Keratinocyte (primary cell): Measurements from ENCODE around the gene ATP11A. TPM values are rescaled to one million over a fixed set of nuclear protein-coding genes. Genes with fewer than 3 reads are reported as not detected.

Experiments
- DNase-seq: peaks from one replicate; pipeline ENCODE4 v3.0.0-alpha.2; 2011; ENCODE audit warnings: low read depth, missing footprints, low spot score
- FAIRE-seq: peaks from 2 replicates; lab custom pipeline; 2011; peaks lifted over from hg19 to GRCh38; lab: Jason Lieb, UNC
- H2AFZ ChIP-seq: 2 replicates; pipeline ENCODE4 v1.6.0; 2012; ENCODE audit warnings: low read length, control low read depth, inconsistent platforms; ENCODE audit not compliant: control insufficient read depth
- H3K27ac ChIP-seq: 2 replicates; pipeline ENCODE4 v1.5.1; 2011; ENCODE audit warnings: low read length; ENCODE audit not compliant: control insufficient read depth, insufficient read depth
- H3K27me3 ChIP-seq: 3 replicates; pipeline ENCODE4 v1.6.0; 2011; ENCODE audit warnings: low read length; ENCODE audit not compliant: control insufficient read depth, insufficient read depth; ENCODE audit errors: extremely low read depth
- H3K36me3 ChIP-seq, 2 experiments: 2 replicates in 1 of 2; 3 replicates in 1 of 2; pipeline ENCODE4 v1.5.1; 2011; ENCODE audit warnings: low read length in 2 of 2, mild to moderate bottlenecking in 1 of 2; ENCODE audit not compliant: control insufficient read depth in 2 of 2, insufficient read depth in 2 of 2; ENCODE audit errors: extremely low read depth in 1 of 2
- H3K4me1 ChIP-seq: 3 replicates; pipeline ENCODE4 v1.5.1; 2011; ENCODE audit warnings: low read length; ENCODE audit not compliant: control insufficient read depth, insufficient read depth; ENCODE audit errors: extremely low read depth
- H3K4me2 ChIP-seq: 3 replicates; pipeline ENCODE4 v1.6.0; 2011; ENCODE audit warnings: low read depth, low read length; ENCODE audit not compliant: control insufficient read depth, insufficient read depth; ENCODE audit errors: extremely low read depth
- H3K4me3 ChIP-seq, 3 experiments: fragments of 200-600 bp in 1 of 3; sonication (generic) in 1 of 3; 2 replicates in 2 of 3; 3 replicates in 1 of 3; pipeline ENCODE4 v1.5.1; 2011 to 2016; ENCODE audit warnings: low read length in 3 of 3, mild to moderate bottlenecking in 3 of 3, control low read depth in 2 of 3, inconsistent platforms in 1 of 3, low read depth in 1 of 3, mixed read lengths in 1 of 3, mixed run types in 1 of 3, moderate library complexity in 1 of 3; ENCODE audit not compliant: control insufficient read depth in 2 of 3, insufficient read depth in 2 of 3; ENCODE audit errors: extremely low read depth in 1 of 3
- H3K79me2 ChIP-seq: 2 replicates; pipeline ENCODE4 v1.6.0; 2012; ENCODE audit warnings: low read length; ENCODE audit not compliant: control insufficient read depth, insufficient read depth
- H3K9ac ChIP-seq: 3 replicates; pipeline ENCODE4 v1.6.0; 2011; ENCODE audit warnings: low read length; ENCODE audit not compliant: control insufficient read depth, insufficient read depth; ENCODE audit errors: extremely low read depth
- H3K9me1 ChIP-seq: 3 replicates; pipeline ENCODE4 v1.6.0; 2011; ENCODE audit warnings: low read length; ENCODE audit not compliant: control insufficient read depth, insufficient read depth; ENCODE audit errors: extremely low read depth
- H3K9me3 ChIP-seq: 2 replicates; pipeline ENCODE4 v1.5.1; 2012; ENCODE audit warnings: low read depth, low read length; ENCODE audit not compliant: control insufficient read depth
- H4K20me1 ChIP-seq: 3 replicates; pipeline ENCODE4 v1.6.0; 2011; ENCODE audit warnings: low read length; ENCODE audit not compliant: control insufficient read depth, insufficient read depth; ENCODE audit errors: extremely low read depth
- EZH2 ChIP-seq: IDR thresholded peaks from one replicate; pipeline ENCODE4 v1.6.1; 2012; ENCODE audit warnings: inconsistent platforms, mild to moderate bottlenecking, low read length, moderate library complexity
- dilution Hi-C: fragments of 300-500 bp; cut with MboI; formaldehyde crosslinking; loops from one replicate; pipeline ENCODE4 v1.7.0; 2020; ENCODE audit warnings: low sequenced_read_pairs; ENCODE audit not compliant: extremely low pct_ligation_motif_present
- polyA plus RNA-seq, 5 experiments: library from polyadenylated mRNA; depleted of rRNA in 3 of 5; stranded (reverse) in 3 of 5; stranded (forward) in 1 of 5; unstranded in 1 of 5; fragments of >200 nt; gene quantifications; 1 replicate in 1 of 5; 2 replicates in 3 of 5; 3 replicates in 1 of 5; pipeline versions ENCODE4 v1.2.1 to v1.2.3, GENCODE V29; 2011 to 2012; ENCODE audit warnings: missing spikeins in 2 of 5, low read depth in 1 of 5, low replicate concordance in 1 of 5
- TF ChIP-seq, protein P1 (sequence below), 3 experiments: IDR thresholded peaks in 1 of 3; conservative IDR thresholded peaks in 1 of 3; optimal IDR thresholded peaks in 1 of 3; 2 replicates in 2 of 3; 3 replicates in 1 of 3; pipeline versions ENCODE3 to v1.5.1; 2011; ENCODE audit warnings: low read length in 3 of 3, mild to moderate bottlenecking in 3 of 3, moderate library complexity in 2 of 3, control low read depth in 1 of 3, inconsistent platforms in 1 of 3; ENCODE audit not compliant: insufficient read depth in 2 of 3; ENCODE audit errors: extremely low read depth in 1 of 3

Gene ATP11A
- polyA plus RNA-seq, 1 donor (not counting 4 experiments of a cell fraction or from before 2014, with no cell fraction given), result 4.3 TPM

DNA sequence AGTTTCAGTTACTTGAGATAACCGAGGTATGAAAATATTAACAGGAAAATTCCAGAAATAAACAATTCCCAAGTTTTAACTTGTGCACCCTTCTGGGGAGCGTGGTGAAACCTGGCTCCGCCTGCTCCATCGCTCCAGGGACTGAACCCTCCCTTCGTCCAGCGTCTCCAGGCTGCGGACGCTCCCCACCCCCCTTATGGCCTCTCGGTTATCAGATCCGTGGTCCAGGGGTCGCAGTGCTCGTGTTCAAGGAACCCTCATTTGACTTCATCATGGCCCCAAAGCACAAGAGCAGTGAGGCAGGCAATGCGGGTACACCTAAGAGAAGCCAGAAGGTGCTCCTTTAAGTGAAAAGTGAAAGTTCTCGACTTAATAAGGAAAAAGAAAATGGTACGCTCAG, 71.1 kb downstream of the ATP11A start:
- H3K4me3 ChIP-seq, result no peak overlapping the region

GRCh38 chr13:112761701-112762689, 72.2 kb downstream of the ATP11A start:
- DNase-seq, result no peak
- dilution Hi-C loops, result no loop called here
- TF ChIP-seq, protein P1, sequence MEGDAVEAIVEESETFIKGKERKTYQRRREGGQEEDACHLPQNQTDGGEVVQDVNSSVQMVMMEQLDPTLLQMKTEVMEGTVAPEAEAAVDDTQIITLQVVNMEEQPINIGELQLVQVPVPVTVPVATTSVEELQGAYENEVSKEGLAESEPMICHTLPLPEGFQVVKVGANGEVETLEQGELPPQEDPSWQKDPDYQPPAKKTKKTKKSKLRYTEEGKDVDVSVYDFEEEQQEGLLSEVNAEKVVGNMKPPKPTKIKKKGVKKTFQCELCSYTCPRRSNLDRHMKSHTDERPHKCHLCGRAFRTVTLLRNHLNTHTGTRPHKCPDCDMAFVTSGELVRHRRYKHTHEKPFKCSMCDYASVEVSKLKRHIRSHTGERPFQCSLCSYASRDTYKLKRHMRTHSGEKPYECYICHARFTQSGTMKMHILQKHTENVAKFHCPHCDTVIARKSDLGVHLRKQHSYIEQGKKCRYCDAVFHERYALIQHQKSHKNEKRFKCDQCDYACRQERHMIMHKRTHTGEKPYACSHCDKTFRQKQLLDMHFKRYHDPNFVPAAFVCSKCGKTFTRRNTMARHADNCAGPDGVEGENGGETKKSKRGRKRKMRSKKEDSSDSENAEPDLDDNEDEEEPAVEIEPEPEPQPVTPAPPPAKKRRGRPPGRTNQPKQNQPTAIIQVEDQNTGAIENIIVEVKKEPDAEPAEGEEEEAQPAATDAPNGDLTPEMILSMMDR (optimal IDR thresholded peaks at IDR 0.05 in 1 of 3, IDR thresholded peaks at IDR 0.05 in 1 of 3, conservative IDR thresholded peaks at IDR 0.05 in 1 of 3; ENCODE audit: extremely low read depth in 1 of 3, insufficient read depth in 2 of 3, low read length in 3 of 3), result no peak
- no peak for TF ChIP-seq EZH2

More for the DNA sequence above, 71.1 kb downstream of the ATP11A start:
- TF ChIP-seq EZH2, result no peak
- TF ChIP-seq, protein P1 (optimal IDR thresholded peaks at IDR 0.05 in 1 of 3, IDR thresholded peaks at IDR 0.05 in 1 of 3, conservative IDR thresholded peaks at IDR 0.05 in 1 of 3; ENCODE audit: extremely low read depth in 1 of 3, insufficient read depth in 2 of 3, low read length in 3 of 3), result no peak
- Histone ChIP-seq H4K20me1 (no peaks in the 10 kb centered on the region), H3K9me3 (no peaks in the 10 kb centered on the region), H3K36me3 (no peaks in the 10 kb centered on the region), H3K79me2 (no peaks in the 10 kb centered on the region), H3K27ac (no peak overlapping the region), H2AFZ (no peak overlapping the region), H3K9ac (no peak overlapping the region), H3K9me1 (no peaks in the 10 kb centered on the region), H3K4me2 (no peak overlapping the region), H3K27me3 (no peaks in the 10 kb centered on the region), H3K4me1 (no peaks in the 10 kb centered on the region)
- DNase-seq (no peak), FAIRE-seq (no peak)
- dilution Hi-C loops, result no loop called here

More at GRCh38 chr13:112761701-112762689, 72.2 kb downstream of the ATP11A start:
- no peak overlapping the region for H3K4me2 ChIP-seq
- no peaks in the 10 kb centered on the region for H4K20me1 ChIP-seq
- H3K27ac ChIP-seq, result no peak overlapping the region
- no peak overlapping the region for H3K4me3 ChIP-seq
- no peak for FAIRE-seq
- H3K9me3 ChIP-seq, result no peaks in the 10 kb centered on the region
- no peak overlapping the region for H3K9ac ChIP-seq
- H3K36me3 ChIP-seq, result no peaks in the 10 kb centered on the region
- no peaks in the 10 kb centered on the region for H3K4me1 ChIP-seq
- H2AFZ ChIP-seq, result no peak overlapping the region
- no peaks in the 10 kb centered on the region for H3K79me2 ChIP-seq
- no peaks in the 10 kb centered on the region for H3K27me3 ChIP-seq
- H3K9me1 ChIP-seq, result no peaks in the 10 kb centered on the region
